ENCODE results near the gene CLIP2.
"Not testable (repeated sequence)": the region's sequence is repeated elsewhere in the genome, so short reads cannot be mapped to it uniquely, and the experiment has no call there.

The CLIP2 gene

GRCh38 chr7:74345970-74346369, 56.8 kb downstream of the CLIP2 start:
- H3K27me3 ChIP-seq (ENCODE audit: insufficient read depth, poor library complexity, severe bottlenecking), result no peaks in the 10 kb centered on the region
- H3K4me1 ChIP-seq (ENCODE audit: insufficient read depth, poor library complexity, severe bottlenecking), result peaks cover 5% of the 10 kb centered on the region
- TF ChIP-seq, protein P1, sequence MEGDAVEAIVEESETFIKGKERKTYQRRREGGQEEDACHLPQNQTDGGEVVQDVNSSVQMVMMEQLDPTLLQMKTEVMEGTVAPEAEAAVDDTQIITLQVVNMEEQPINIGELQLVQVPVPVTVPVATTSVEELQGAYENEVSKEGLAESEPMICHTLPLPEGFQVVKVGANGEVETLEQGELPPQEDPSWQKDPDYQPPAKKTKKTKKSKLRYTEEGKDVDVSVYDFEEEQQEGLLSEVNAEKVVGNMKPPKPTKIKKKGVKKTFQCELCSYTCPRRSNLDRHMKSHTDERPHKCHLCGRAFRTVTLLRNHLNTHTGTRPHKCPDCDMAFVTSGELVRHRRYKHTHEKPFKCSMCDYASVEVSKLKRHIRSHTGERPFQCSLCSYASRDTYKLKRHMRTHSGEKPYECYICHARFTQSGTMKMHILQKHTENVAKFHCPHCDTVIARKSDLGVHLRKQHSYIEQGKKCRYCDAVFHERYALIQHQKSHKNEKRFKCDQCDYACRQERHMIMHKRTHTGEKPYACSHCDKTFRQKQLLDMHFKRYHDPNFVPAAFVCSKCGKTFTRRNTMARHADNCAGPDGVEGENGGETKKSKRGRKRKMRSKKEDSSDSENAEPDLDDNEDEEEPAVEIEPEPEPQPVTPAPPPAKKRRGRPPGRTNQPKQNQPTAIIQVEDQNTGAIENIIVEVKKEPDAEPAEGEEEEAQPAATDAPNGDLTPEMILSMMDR (IDR thresholded peaks at IDR 0.05; ENCODE audit: poor library complexity, severe bottlenecking), result no peak
- ATAC-seq (ENCODE audit: low read depth), result no peak
- DNase-seq (ENCODE audit: low spot score), result no peak
- H3K4me3 ChIP-seq (ENCODE audit: severe bottlenecking), result no peak overlapping the region
- H3K9me3 ChIP-seq (ENCODE audit: severe bottlenecking), result no peaks in the 10 kb centered on the region
- no peaks in the 10 kb centered on the region for H3K36me3 ChIP-seq (ENCODE audit: low read depth)
- H3K27ac ChIP-seq (ENCODE audit: poor library complexity, severe bottlenecking), result no peak overlapping the region

DNA sequence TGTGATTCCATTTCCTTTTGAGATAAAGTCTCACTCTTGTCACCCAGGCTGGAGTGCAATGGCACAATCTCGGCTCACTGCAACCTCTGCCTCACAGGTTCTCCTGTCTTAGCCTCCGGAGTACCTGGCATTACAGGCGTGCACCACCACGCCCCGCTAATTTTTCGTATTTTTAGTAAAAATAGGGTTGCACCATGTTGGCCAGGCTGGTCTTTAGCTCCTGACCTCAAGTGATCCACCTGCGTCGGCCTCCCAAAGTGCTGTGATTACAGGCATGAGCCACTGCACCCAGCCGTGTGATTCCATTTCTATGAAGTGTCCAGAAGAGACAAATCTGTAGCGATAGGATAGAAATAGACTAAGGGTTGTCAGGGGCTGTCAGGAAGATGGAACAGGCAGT, 60.4 kb downstream of the CLIP2 start:
- TF ChIP-seq, protein P1 (IDR thresholded peaks at IDR 0.05; ENCODE audit: poor library complexity, severe bottlenecking), result no peak
- H3K27ac ChIP-seq (ENCODE audit: poor library complexity, severe bottlenecking), result no peak overlapping the region
- no peaks in the 10 kb centered on the region for H3K27me3 ChIP-seq (ENCODE audit: insufficient read depth, poor library complexity, severe bottlenecking)
- ATAC-seq (ENCODE audit: low read depth) (no peak), DNase-seq (ENCODE audit: low spot score) (no peak)
- H3K36me3 ChIP-seq (ENCODE audit: low read depth), result no peaks in the 10 kb centered on the region; the same call in 1 of the 2 replicates
- H3K4me1 ChIP-seq (ENCODE audit: insufficient read depth, poor library complexity, severe bottlenecking), result no peaks in the 10 kb centered on the region
- no peaks in the 10 kb centered on the region for H3K9me3 ChIP-seq (ENCODE audit: severe bottlenecking)
- H3K4me3 ChIP-seq (ENCODE audit: severe bottlenecking), result no peak overlapping the region

- DNase-seq (ENCODE audit: low spot score), result no peak
- peaks cover 6% of the 10 kb centered on the region for H3K36me3 ChIP-seq (ENCODE audit: low read depth)
- no peaks in the 10 kb centered on the region for H3K4me1 ChIP-seq (ENCODE audit: insufficient read depth, poor library complexity, severe bottlenecking)
- H3K4me3 ChIP-seq (ENCODE audit: severe bottlenecking), result no peak overlapping the region
- H3K27ac ChIP-seq (ENCODE audit: poor library complexity, severe bottlenecking), result no peak overlapping the region
- TF ChIP-seq, protein P1 (IDR thresholded peaks at IDR 0.05; ENCODE audit: poor library complexity, severe bottlenecking), result no peak
- ATAC-seq (ENCODE audit: low read depth), result no peak
- H3K9me3 ChIP-seq (ENCODE audit: severe bottlenecking), result peaks cover 1% of the 10 kb centered on the region
- H3K27me3 ChIP-seq (ENCODE audit: insufficient read depth, poor library complexity, severe bottlenecking), result no peaks in the 10 kb centered on the region
These were observed 61.5 kb downstream of the CLIP2 start for GRCh38 chr7:74350751-74351150.

DNA sequence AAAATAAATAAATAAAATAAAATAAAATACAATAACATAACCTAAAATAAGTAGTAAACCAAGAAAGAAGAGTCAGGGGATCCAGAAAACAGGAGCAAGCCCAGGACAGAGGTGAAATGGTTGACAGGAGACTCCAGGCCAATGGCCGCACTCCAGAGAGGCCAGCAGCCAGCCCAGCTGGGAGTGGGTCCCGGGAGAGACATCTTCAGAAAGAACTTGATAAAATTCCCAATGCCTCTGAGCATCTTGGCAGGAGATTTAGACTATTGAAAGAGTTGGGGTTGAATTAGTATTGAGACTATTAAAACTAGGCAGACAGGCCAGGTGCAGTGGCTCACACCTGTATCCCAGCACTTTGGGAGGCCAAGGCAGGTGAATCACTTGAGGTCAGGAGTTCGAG, 62.6 kb downstream of the CLIP2 start:
- Histone ChIP-seq H3K4me3 (ENCODE audit: severe bottlenecking) (no peak overlapping the region), H3K36me3 (ENCODE audit: low read depth) (peaks cover 16% of the 10 kb centered on the region), H3K27me3 (ENCODE audit: insufficient read depth, poor library complexity, severe bottlenecking) (no peaks in the 10 kb centered on the region), H3K4me1 (ENCODE audit: insufficient read depth, poor library complexity, severe bottlenecking) (no peaks in the 10 kb centered on the region), H3K9me3 (ENCODE audit: severe bottlenecking) (peaks cover 6% of the 10 kb centered on the region), H3K27ac (ENCODE audit: poor library complexity, severe bottlenecking) (no peak overlapping the region)
- DNase-seq (ENCODE audit: low spot score), result no peak
- no peak for ATAC-seq (ENCODE audit: low read depth)
- TF ChIP-seq, protein P1 (IDR thresholded peaks at IDR 0.05; ENCODE audit: poor library complexity, severe bottlenecking), result no peak

- not testable (repeated sequence) for DNase-seq (ENCODE audit: low spot score); H3K4me3 ChIP-seq (ENCODE audit: severe bottlenecking); ATAC-seq (ENCODE audit: low read depth)
These were observed 63.4 kb downstream of the CLIP2 start for GRCh38 chr7:74352551-74353138.

More at GRCh38 chr7:74352551-74353138, 63.4 kb downstream of the CLIP2 start:
- H3K9me3 ChIP-seq (ENCODE audit: severe bottlenecking); H3K27me3 ChIP-seq (ENCODE audit: insufficient read depth, poor library complexity, severe bottlenecking); H3K4me1 ChIP-seq (ENCODE audit: insufficient read depth, poor library complexity, severe bottlenecking); H3K27ac ChIP-seq (ENCODE audit: poor library complexity, severe bottlenecking): not testable (repeated sequence)
- peaks cover 17% of the 10 kb centered on the region for H3K36me3 ChIP-seq (ENCODE audit: low read depth)

Measured in RWPE2 (cell line).